GM12878 (cell line): Measurements from ENCODE around the gene EGR4. TPM values are rescaled to one million over a fixed set of nuclear protein-coding genes. Genes with fewer than 3 reads are reported as not detected.

Experiments
- polyA plus RNA-seq, 11 experiments: library from polyadenylated mRNA; depleted of rRNA in 4 of 11; unstranded in 6 of 11; stranded (reverse) in 5 of 11; fragments of >200 nt; fragmentation: Nextera tagmentation in 4 of 11; fragmentation: Illumina TruSeq in 1 of 11; extraction: Ambion mirVana in 4 of 11; extraction: Trizol in 1 of 11; gene quantifications; 1 replicate in 1 of 11; 2 replicates in 10 of 11; pipeline versions ENCODE4 v1.2.1 to v1.2.3, GENCODE V29; 2011 to 2016; ENCODE audit warnings: inconsistent platforms in 2 of 11, missing spikeins in 2 of 11, low read depth in 1 of 11
- small RNA-seq: library from RNA; depleted of rRNA; stranded (forward); fragments of <200 nt; gene quantifications from one replicate; pipeline ENCODE3, GENCODE V24; 2014
- total RNA-seq, 4 experiments: library from RNA; depleted of rRNA in 3 of 4; stranded (reverse); fragments of >200 nt in 3 of 4; fragmentation: Illumina TruSeq in 1 of 4; extraction: Trizol in 1 of 4; gene quantifications; 2 replicates each; pipeline versions ENCODE4 v1.2.1 to v1.2.3, GENCODE V29; 2013 to 2021

Gene EGR4
- total and polyA plus RNA-seq, 10 of the 15 experiments (the other 5 are each of a cell fraction or from before 2014, with no cell fraction given), result 0.07 TPM; not detected in 9

Small RNA genes within 50 kb of the gene (small RNA-seq; reads per million reads assigned to genes)
- not detected for gene RNU6-111P

Other genes starting within 250 kb of the EGR4 start
Only the 7 nearest of the 8 such genes appear.
- gene RAB11FIP5, start 180.6 kb downstream of the EGR4 start, total RNA-seq (2014; rRNA removed), result not detected in 2 replicates
- not detected in 2 replicates for gene RAB11FIP5, start 180.6 kb downstream of the EGR4 start, total RNA-seq (2014; rRNA removed; fragmentation: Illumina TruSeq; extraction: Trizol)
- gene RAB11FIP5, start 180.6 kb downstream of the EGR4 start, total RNA-seq (2021), result 0.05 and 0.08 TPM in 2 replicates
- gene RAB11FIP5, start 180.6 kb downstream of the EGR4 start, polyA plus RNA-seq (2011; rRNA removed), result 0.01 and 0.20 TPM in 2 replicates
- not detected in 2 replicates for gene RAB11FIP5, start 180.6 kb downstream of the EGR4 start, polyA plus RNA-seq (2014; fragmentation: Illumina TruSeq; extraction: Trizol)
- gene RAB11FIP5, start 180.6 kb downstream of the EGR4 start, polyA plus RNA-seq (2014; fragmentation: Nextera tagmentation; extraction: Ambion mirVana), result under 1 TPM in 1 of 2 experiments, not detected in 1; 0.07 TPM
- gene RAB11FIP5, start 180.6 kb downstream of the EGR4 start, polyA plus RNA-seq (2014; rRNA removed), result 0.03 and 0.08 TPM in 2 replicates
- not detected for gene RAB11FIP5, start 180.6 kb downstream of the EGR4 start, polyA plus RNA-seq (2016; fragmentation: Nextera tagmentation; extraction: Ambion mirVana)
- gene NOTO, start 91.0 kb downstream of the EGR4 start, total RNA-seq (2014; rRNA removed), result not detected in 2 replicates
- gene NOTO, start 91.0 kb downstream of the EGR4 start, total RNA-seq (2014; rRNA removed; fragmentation: Illumina TruSeq; extraction: Trizol), result not detected in 2 replicates
- gene NOTO, start 91.0 kb downstream of the EGR4 start, total RNA-seq (2021), result not detected in 2 replicates
- gene NOTO, start 91.0 kb downstream of the EGR4 start, polyA plus RNA-seq (2011; rRNA removed), result not detected in 2 replicates
- gene NOTO, start 91.0 kb downstream of the EGR4 start, polyA plus RNA-seq (2014; fragmentation: Illumina TruSeq; extraction: Trizol), result not detected in 2 replicates
- gene NOTO, start 91.0 kb downstream of the EGR4 start, polyA plus RNA-seq (2014; fragmentation: Nextera tagmentation; extraction: Ambion mirVana), result not detected
- not detected in 2 replicates for gene NOTO, start 91.0 kb downstream of the EGR4 start, polyA plus RNA-seq (2014; rRNA removed)
- not detected for gene NOTO, start 91.0 kb downstream of the EGR4 start, polyA plus RNA-seq (2016; fragmentation: Nextera tagmentation; extraction: Ambion mirVana)
- gene SMYD5, start 79.3 kb downstream of the EGR4 start, total RNA-seq (2014; rRNA removed), result 31.4 and 31.5 TPM in 2 replicates
- gene SMYD5, start 79.3 kb downstream of the EGR4 start, total RNA-seq (2014; rRNA removed; fragmentation: Illumina TruSeq; extraction: Trizol), result 21.1 and 21.2 TPM in 2 replicates
- gene SMYD5, start 79.3 kb downstream of the EGR4 start, total RNA-seq (2021), result 30.8 and 34.4 TPM in 2 replicates
- gene SMYD5, start 79.3 kb downstream of the EGR4 start, polyA plus RNA-seq (2011; rRNA removed), result 23.1 and 34.7 TPM in 2 replicates
- 29.9 and 35.3 TPM in 2 replicates for gene SMYD5, start 79.3 kb downstream of the EGR4 start, polyA plus RNA-seq (2014; fragmentation: Illumina TruSeq; extraction: Trizol)
- 1 to 10 TPM; 6.1 to 6.6 TPM for gene SMYD5, start 79.3 kb downstream of the EGR4 start, polyA plus RNA-seq (2014; fragmentation: Nextera tagmentation; extraction: Ambion mirVana)
- 33.8 and 34.1 TPM in 2 replicates for gene SMYD5, start 79.3 kb downstream of the EGR4 start, polyA plus RNA-seq (2014; rRNA removed)
- gene SMYD5, start 79.3 kb downstream of the EGR4 start, polyA plus RNA-seq (2016; fragmentation: Nextera tagmentation; extraction: Ambion mirVana), result 10 to 100 TPM; 18.4 to 18.8 TPM
- 16.9 and 18.6 TPM in 2 replicates for gene PRADC1, start 60.3 kb downstream of the EGR4 start, total RNA-seq (2014; rRNA removed)
- gene PRADC1, start 60.3 kb downstream of the EGR4 start, total RNA-seq (2014; rRNA removed; fragmentation: Illumina TruSeq; extraction: Trizol), result 11.7 and 12.4 TPM in 2 replicates
- 13.4 and 15.7 TPM in 2 replicates for gene PRADC1, start 60.3 kb downstream of the EGR4 start, total RNA-seq (2021)
- gene PRADC1, start 60.3 kb downstream of the EGR4 start, polyA plus RNA-seq (2011; rRNA removed), result 5.1 and 8.9 TPM in 2 replicates
- 6.2 and 12.6 TPM in 2 replicates for gene PRADC1, start 60.3 kb downstream of the EGR4 start, polyA plus RNA-seq (2014; fragmentation: Illumina TruSeq; extraction: Trizol)
- gene PRADC1, start 60.3 kb downstream of the EGR4 start, polyA plus RNA-seq (2014; fragmentation: Nextera tagmentation; extraction: Ambion mirVana), result 1 to 10 TPM; 3.7 to 8.1 TPM
- gene PRADC1, start 60.3 kb downstream of the EGR4 start, polyA plus RNA-seq (2014; rRNA removed), result 14.9 and 16.1 TPM in 2 replicates
- 10 to 100 TPM; 31.5 to 39.0 TPM for gene PRADC1, start 60.3 kb downstream of the EGR4 start, polyA plus RNA-seq (2016; fragmentation: Nextera tagmentation; extraction: Ambion mirVana)
- 468 and 475 TPM in 2 replicates for gene CCT7, start 59.2 kb downstream of the EGR4 start, total RNA-seq (2014; rRNA removed)
- 472 and 478 TPM in 2 replicates for gene CCT7, start 59.2 kb downstream of the EGR4 start, total RNA-seq (2014; rRNA removed; fragmentation: Illumina TruSeq; extraction: Trizol)
- 474 and 494 TPM in 2 replicates for gene CCT7, start 59.2 kb downstream of the EGR4 start, total RNA-seq (2021)
- 498 and 571 TPM in 2 replicates for gene CCT7, start 59.2 kb downstream of the EGR4 start, polyA plus RNA-seq (2011; rRNA removed)
- gene CCT7, start 59.2 kb downstream of the EGR4 start, polyA plus RNA-seq (2014; fragmentation: Illumina TruSeq; extraction: Trizol), result 574 and 674 TPM in 2 replicates
- 100 to 1,000 TPM; 206 to 377 TPM for gene CCT7, start 59.2 kb downstream of the EGR4 start, polyA plus RNA-seq (2014; fragmentation: Nextera tagmentation; extraction: Ambion mirVana)
- 530 and 598 TPM in 2 replicates for gene CCT7, start 59.2 kb downstream of the EGR4 start, polyA plus RNA-seq (2014; rRNA removed)
- 100 to 1,000 TPM; 455 to 510 TPM for gene CCT7, start 59.2 kb downstream of the EGR4 start, polyA plus RNA-seq (2016; fragmentation: Nextera tagmentation; extraction: Ambion mirVana)
- gene FBXO41, start 9.1 kb downstream of the EGR4 start, total RNA-seq (2014; rRNA removed), result 11.7 and 14.7 TPM in 2 replicates
- 7.4 and 7.9 TPM in 2 replicates for gene FBXO41, start 9.1 kb downstream of the EGR4 start, total RNA-seq (2014; rRNA removed; fragmentation: Illumina TruSeq; extraction: Trizol)
- gene FBXO41, start 9.1 kb downstream of the EGR4 start, total RNA-seq (2021), result 37.0 and 38.9 TPM in 2 replicates
- 14.5 and 18.9 TPM in 2 replicates for gene FBXO41, start 9.1 kb downstream of the EGR4 start, polyA plus RNA-seq (2011; rRNA removed)
- gene FBXO41, start 9.1 kb downstream of the EGR4 start, polyA plus RNA-seq (2014; fragmentation: Illumina TruSeq; extraction: Trizol), result 11.7 and 17.4 TPM in 2 replicates
- gene FBXO41, start 9.1 kb downstream of the EGR4 start, polyA plus RNA-seq (2014; fragmentation: Nextera tagmentation; extraction: Ambion mirVana), result 1 to 10 TPM; 1.9 to 2.0 TPM
- gene FBXO41, start 9.1 kb downstream of the EGR4 start, polyA plus RNA-seq (2014; rRNA removed), result 29.9 and 32.7 TPM in 2 replicates
- gene FBXO41, start 9.1 kb downstream of the EGR4 start, polyA plus RNA-seq (2016; fragmentation: Nextera tagmentation; extraction: Ambion mirVana), result 1 to 10 TPM; 2.8 to 4.1 TPM
- 19.4 and 20.1 TPM in 2 replicates for gene ALMS1, start 92.3 kb upstream of the EGR4 start, total RNA-seq (2014; rRNA removed)
- 23.9 and 25.8 TPM in 2 replicates for gene ALMS1, start 92.3 kb upstream of the EGR4 start, total RNA-seq (2014; rRNA removed; fragmentation: Illumina TruSeq; extraction: Trizol)
- 16.1 and 16.8 TPM in 2 replicates for gene ALMS1, start 92.3 kb upstream of the EGR4 start, total RNA-seq (2021)
- 12.5 and 14.4 TPM in 2 replicates for gene ALMS1, start 92.3 kb upstream of the EGR4 start, polyA plus RNA-seq (2011; rRNA removed)
- 13.2 and 14.3 TPM in 2 replicates for gene ALMS1, start 92.3 kb upstream of the EGR4 start, polyA plus RNA-seq (2014; fragmentation: Illumina TruSeq; extraction: Trizol)
- 1 to 10 TPM; 1.1 to 2.2 TPM for gene ALMS1, start 92.3 kb upstream of the EGR4 start, polyA plus RNA-seq (2014; fragmentation: Nextera tagmentation; extraction: Ambion mirVana)
- gene ALMS1, start 92.3 kb upstream of the EGR4 start, polyA plus RNA-seq (2014; rRNA removed), result 8.7 and 9.3 TPM in 2 replicates
- gene ALMS1, start 92.3 kb upstream of the EGR4 start, polyA plus RNA-seq (2016; fragmentation: Nextera tagmentation; extraction: Ambion mirVana), result 1 to 10 TPM; 4.4 to 4.7 TPM